Measurements from ENCODE around the gene STX8.

STX8 gene

DNA sequence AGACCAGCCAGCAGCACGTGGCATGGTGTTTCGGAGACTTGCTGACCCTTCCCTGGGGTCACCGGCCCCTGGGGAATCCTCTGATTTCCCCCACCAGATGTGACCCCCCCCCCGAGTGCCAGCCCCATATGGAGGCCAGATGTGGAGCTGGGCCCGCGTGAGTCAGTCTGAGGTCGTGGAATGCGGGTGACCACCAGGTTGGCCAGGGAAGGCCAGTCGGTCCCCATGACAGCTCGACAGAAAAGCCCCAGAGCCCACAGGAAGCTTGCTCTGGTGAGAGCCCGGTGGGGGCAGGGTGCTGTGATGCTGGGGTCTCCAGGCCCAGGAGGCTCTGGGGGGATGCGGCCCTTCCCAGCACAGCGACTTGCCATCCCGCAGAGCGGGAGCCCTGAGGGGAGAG lies 345.3 kb downstream of the STX8 start:
- no peak for DNase-seq (ENCODE audit: low read depth in 1 of 2, low spot score in 1 of 2)

GRCh38 chr17:9229826-9230201 lies 345.8 kb downstream of the STX8 start:
- DNase-seq (ENCODE audit: low read depth in 1 of 2, low spot score in 1 of 2) = no peak

DNA sequence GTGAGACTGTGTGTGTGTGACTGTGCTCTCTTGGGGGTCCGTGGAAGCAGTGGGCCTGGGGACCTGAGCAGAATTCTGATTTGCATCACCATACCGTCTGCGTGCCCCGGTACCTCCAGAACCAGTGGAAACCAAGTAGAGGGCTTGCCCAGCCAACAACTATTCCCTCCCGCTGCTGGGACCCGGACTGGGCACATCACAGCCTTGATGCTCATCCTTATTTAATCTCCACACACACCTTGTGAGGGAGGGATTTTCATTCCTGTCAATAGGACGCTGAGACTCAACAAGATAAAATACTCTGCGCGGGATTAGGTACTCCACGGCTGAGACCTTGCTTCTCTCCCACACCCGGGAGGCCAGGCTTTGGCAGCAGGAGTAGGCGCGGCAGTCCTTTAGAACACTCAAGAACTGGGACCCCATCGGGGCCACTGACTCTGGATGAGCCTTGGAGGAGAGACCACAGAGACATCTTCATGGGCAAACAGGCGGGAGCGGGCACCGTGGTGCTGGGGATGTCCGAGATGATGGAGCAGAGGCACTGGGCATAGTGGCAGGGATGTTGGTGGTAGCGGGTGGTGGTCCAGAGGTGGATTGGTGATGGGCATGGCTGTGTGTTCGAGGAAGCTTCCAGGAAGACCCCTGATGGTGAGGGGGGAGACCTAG lies 346.3 kb downstream of the STX8 start:
- no peak for DNase-seq (ENCODE audit: low read depth in 1 of 2, low spot score in 1 of 2)

- DNase-seq (ENCODE audit: low read depth in 1 of 2, low spot score in 1 of 2) = no peak
Measured at GRCh38 chr17:9228408-9229159, 347.0 kb downstream of the STX8 start.

- no peak for DNase-seq (ENCODE audit: low read depth in 1 of 2, low spot score in 1 of 2)
Measured at GRCh38 chr17:9227819-9228407, 347.7 kb downstream of the STX8 start.

GRCh38 chr17:9226794-9227135 lies 348.9 kb downstream of the STX8 start:
- DNase-seq (ENCODE audit: low read depth in 1 of 2, low spot score in 1 of 2) = no peak

DNA sequence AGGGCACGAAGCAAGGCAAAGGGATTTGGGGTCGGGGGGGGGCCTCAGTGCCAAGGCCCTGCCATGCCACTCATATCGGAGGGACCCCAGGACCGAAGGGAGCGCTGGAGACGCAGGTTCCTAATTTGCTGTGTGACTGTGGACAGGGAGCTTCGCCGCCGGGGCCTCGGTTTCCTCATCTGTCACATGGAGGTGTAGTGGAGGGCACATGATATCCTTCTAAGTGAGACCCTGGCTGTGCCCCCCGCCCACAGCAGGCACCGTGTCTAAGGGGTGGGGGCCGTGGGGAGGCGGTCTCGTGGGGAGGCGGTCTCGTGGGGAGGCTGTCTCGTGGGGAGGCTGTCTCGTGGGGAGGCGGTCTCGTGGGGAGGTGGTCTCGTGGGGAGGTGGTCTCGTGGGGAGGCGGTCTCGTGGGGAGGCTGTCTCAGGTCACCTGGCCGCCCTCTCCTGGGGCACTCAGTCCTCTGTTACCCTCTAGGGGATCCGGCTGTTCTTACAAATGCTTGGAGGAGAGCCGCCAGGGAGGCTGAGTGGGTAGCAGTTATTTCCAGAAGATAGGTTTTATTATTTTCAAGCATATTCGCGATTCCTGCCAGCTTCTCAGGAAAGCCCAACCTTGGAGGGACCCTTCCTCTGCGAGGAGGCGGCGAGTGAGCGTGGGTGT lies 349.4 kb downstream of the STX8 start:
- no peak for DNase-seq (ENCODE audit: low read depth in 1 of 2, low spot score in 1 of 2)

- DNase-seq (ENCODE audit: low read depth in 1 of 2, low spot score in 1 of 2) = no peak
Measured at GRCh38 chr17:9225305-9226101, 350.1 kb downstream of the STX8 start.

- DNase-seq (ENCODE audit: low read depth in 1 of 2, low spot score in 1 of 2) = no peak
Measured at GRCh38 chr17:9224485-9224884, 351.1 kb downstream of the STX8 start.

DNA sequence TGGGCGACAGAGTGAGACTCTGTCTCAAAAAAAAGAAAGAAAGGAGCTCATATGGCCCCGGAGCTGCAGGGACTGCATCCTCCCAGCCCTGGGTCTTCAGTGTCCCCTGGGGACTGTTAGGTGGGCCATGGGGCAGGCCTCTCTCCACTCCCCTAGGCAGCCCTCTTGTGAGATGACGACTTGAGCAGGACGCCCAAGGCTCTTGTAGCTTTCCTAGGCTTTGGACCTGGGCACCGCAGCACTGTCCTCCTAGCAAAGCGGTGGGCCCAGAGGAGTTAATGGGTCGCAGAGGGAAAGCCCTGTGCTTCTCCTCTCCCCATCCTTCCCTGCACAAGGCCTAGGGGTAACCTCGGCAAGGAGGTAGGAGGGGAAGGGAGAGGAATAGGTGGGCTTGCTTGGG lies 352.1 kb downstream of the STX8 start:
- no peak for DNase-seq (ENCODE audit: low read depth in 1 of 2, low spot score in 1 of 2)

GRCh38 chr17:9221922-9222180 lies 353.8 kb downstream of the STX8 start:
- no peak for DNase-seq (ENCODE audit: low read depth in 1 of 2, low spot score in 1 of 2)

- DNase-seq (ENCODE audit: low read depth in 1 of 2, low spot score in 1 of 2) = no peak
Measured at GRCh38 chr17:9221147-9221921, 354.3 kb downstream of the STX8 start.

DNA sequence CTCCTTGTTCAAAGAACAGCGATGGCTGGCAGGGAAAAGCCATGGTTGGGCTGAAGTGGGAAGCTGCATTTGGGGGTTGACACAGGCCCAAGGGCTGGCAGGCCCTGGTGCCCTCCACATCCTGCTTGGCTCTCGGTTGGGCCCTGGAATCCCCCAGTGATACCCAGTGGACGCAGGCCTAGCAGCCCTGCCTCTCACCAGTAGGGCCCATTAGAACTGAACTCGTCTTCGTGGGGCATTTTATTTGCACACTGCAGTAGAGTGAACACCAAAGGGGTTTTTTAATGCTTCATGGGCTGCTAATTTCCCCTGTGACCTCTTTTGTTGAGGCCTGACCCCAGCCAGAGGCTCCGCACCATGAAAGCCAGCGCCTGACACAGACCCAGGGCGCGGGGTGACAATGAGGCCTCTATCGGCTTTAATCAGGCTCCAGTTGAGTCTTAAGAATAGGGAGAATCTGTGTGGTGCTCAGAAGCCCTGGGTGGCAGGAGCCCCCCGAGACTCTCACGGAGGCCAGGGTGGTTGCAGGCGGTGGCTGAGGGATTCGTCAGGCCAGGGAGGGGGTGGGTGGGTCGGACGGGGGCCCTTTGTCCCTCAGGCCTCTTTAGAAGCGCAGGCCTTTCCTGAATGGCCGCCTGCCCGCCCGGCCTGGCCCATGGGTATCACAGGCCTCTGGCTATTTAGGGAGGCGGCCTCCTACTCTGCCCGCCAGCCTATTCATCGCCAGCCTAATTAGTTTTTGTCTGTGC lies 355.0 kb downstream of the STX8 start:
- DNase-seq (ENCODE audit: low read depth in 1 of 2, low spot score in 1 of 2) = no peak

DNA sequence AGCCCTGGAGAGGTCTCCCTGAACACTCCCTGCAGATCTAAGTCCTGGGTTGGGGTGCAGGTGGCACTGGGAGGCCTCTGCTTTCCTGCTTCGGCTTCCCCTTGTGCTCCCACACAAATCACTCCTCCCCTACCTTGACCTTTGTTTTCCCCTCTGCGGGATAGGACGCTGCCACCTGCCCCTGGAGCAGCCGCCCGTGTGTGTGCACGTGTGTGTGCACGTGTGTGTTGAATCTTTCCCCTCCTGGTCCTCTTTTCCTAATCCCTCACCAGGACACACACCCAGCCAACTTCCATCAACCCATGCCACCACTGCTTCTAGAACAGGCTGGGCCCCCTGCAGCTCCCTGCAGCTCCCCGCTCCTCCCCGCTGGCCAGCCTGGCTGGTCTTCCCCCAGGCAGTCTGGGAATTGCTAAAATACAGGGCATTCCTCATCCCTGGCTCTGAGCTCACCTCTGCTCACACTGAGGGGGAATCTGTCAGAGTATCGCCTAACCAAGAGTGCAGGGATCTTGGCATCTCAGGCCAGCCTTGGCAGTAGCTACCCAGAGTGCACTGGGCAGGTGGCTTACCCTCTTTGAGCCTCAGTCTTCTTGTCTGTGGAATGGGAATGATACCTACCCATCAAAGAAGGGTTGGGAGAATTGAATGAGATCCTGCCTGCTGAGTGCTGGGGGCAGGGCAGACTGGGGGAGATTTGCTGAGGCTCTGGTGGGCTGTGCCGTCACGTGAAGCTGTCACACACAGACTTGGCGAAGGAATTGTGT lies 355.8 kb downstream of the STX8 start:
- DNase-seq (ENCODE audit: low read depth in 1 of 2, low spot score in 1 of 2) = no peak

DNA sequence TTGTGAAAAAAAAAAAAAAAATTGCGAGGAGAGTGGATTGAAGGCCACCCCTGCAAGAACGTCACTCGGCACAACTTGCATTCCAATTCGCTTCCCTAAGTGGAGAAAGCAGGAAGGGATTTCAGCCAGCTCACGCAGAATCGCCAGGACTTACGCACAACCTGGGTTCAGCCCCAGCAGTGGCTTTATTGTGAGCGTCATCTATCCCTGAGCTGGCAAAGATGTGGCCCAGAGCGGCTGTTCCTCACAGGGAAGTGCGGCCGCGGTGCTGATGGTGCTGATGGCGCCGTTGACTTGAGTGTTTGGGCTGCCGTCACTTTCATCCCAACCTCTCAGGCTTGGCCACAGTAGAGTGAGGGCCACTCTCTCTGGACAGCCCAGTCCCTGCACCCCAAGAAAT lies 356.7 kb downstream of the STX8 start:
- DNase-seq (ENCODE audit: low read depth in 1 of 2, low spot score in 1 of 2) = no peak

GRCh38 chr17:9218064-9218635 lies 357.5 kb downstream of the STX8 start:
- DNase-seq (ENCODE audit: low read depth in 1 of 2, low spot score in 1 of 2) = no peak

- DNase-seq (ENCODE audit: low read depth in 1 of 2, low spot score in 1 of 2) = no peak
Measured at GRCh38 chr17:9217151-9218056, 358.2 kb downstream of the STX8 start.

- DNase-seq (ENCODE audit: low read depth in 1 of 2, low spot score in 1 of 2) = no peak
Measured at GRCh38 chr17:9215465-9215864, 360.2 kb downstream of the STX8 start.

Data from stimulated activated CD4-positive, alpha-beta T cell treated with anti-CD3 and anti-CD28 coated beads, Interleukin-15, amount 100 ng/mL, for 1 hour (primary cell).